Small intestine (tissue), 7 donors: ENCODE results near the gene SLC22A14. TPM values are rescaled to one million over a fixed set of nuclear protein-coding genes. Genes with fewer than 3 reads are reported as not detected.

Experiments
- DNase-seq, 2 donors: peaks; one replicate each; pipeline versions ENCODE4 v3.0.0 to v3.0.0-alpha.2; 2013
- FAIRE-seq: peaks from 2 replicates; lab custom pipeline; 2012; peaks lifted over from hg19 to GRCh38; lab: Jason Lieb, UNC
- H3K27ac ChIP-seq, 3 donors: one replicate each; pipeline ENCODE4 v1.5.1; 2013; ENCODE audit warnings: low read length in 2 of 3, mild to moderate bottlenecking in 2 of 3, control low read depth in 1 of 3, inconsistent platforms in 1 of 3, low read depth in 1 of 3, moderate library complexity in 1 of 3
- H3K27me3 ChIP-seq, 3 donors: one replicate each; pipeline ENCODE4 v1.6.1; 2013; ENCODE audit warnings: low read length in 3 of 3, inconsistent platforms in 1 of 3; ENCODE audit not compliant: control insufficient read depth in 3 of 3, insufficient read depth in 3 of 3
- H3K36me3 ChIP-seq, 3 donors: one replicate each; pipeline ENCODE4 v1.6.1; 2013; ENCODE audit warnings: low read length in 3 of 3, inconsistent platforms in 1 of 3, low read depth in 1 of 3, mild to moderate bottlenecking in 1 of 3, moderate library complexity in 1 of 3; ENCODE audit not compliant: control insufficient read depth in 3 of 3, insufficient read depth in 2 of 3
- H3K4me1 ChIP-seq, 3 donors: one replicate each; pipeline ENCODE4 v1.6.1; 2013; ENCODE audit warnings: low read length in 2 of 3, inconsistent platforms in 1 of 3, low read depth in 1 of 3, mild to moderate bottlenecking in 1 of 3, moderate library complexity in 1 of 3; ENCODE audit not compliant: control insufficient read depth in 3 of 3, insufficient read depth in 2 of 3
- H3K4me3 ChIP-seq, 3 donors: one replicate each; pipeline ENCODE4 v1.5.1; 2013; ENCODE audit warnings: low read length in 3 of 3, control low read depth in 1 of 3, inconsistent platforms in 1 of 3, low read depth in 1 of 3, mild to moderate bottlenecking in 1 of 3, moderate library complexity in 1 of 3
- H3K9me3 ChIP-seq, 2 donors: one replicate each; pipeline ENCODE4 v1.6.1; 2013; ENCODE audit warnings: low read depth in 1 of 2, low read length in 1 of 2; ENCODE audit not compliant: control insufficient read depth in 2 of 2, insufficient read depth in 1 of 2
- WGBS, 3 donors: extraction: QIAGEN DNeasy Blood & Tissue Kit; methylation state at CpG; one replicate each; pipeline ENCODE4 v1.1.7; 2013; 5-methylcytosine and 5-hydroxymethylcytosine counted together
- polyA plus RNA-seq, 4 donors: library from polyadenylated mRNA; stranded (reverse) in 3 of 4; unstranded in 1 of 4; fragments of 200-250 nt in 3 of 4; fragments of 120-200 nt in 1 of 4; gene quantifications; one replicate each; pipeline versions ENCODE4 v1.2.1 to v1.2.3, GENCODE V29; 2013
- donor health status: healthy with polysubstance abuse.
- donor health status: control.
- donor health status: control.
- donor health status: Bipolar disorder and iron deficiency.
- donor health status: healthy.

Gene SLC22A14
- polyA plus RNA-seq, 4 donors: 0.04 to 0.27 (median 0.09) TPM; not detected in 1

DNA sequence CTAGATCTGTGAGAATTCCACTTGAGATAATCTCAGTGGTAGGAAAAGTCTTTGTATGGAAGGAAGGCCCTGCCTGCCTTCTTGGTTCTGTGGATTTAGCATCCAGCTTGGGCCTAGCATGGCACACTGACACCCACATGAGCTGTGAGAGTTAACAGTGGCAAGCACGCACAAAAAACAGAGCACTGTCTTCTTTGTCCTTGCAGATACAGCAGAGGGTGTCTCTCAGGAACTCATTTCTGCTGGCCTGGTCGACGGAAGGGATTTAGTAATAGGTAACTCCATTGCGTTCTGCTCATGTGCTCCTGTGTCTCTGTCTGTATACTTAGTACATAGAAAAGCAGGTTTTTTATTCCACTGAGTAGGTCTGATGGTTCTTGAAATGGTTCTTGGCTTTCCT lies 30.9 kb upstream of the SLC22A14 start:
- 94 to 99% (median 97%) methylated on average over 4 of the region's 4 CpGs for WGBS, 3 donors
- no peak for DNase-seq
- Histone ChIP-seq H3K36me3 (peaks cover 8 to 22% (median 22%) of the 10 kb centered on the region in 3 donors), H3K4me1 (no peaks in the 10 kb centered on the region), H3K27me3 (no peaks in the 10 kb centered on the region), H3K4me3 (no peak overlapping the region), H3K27ac (no peak overlapping the region), H3K9me3 (no peaks in the 10 kb centered on the region)
- no peak for FAIRE-seq

DNA sequence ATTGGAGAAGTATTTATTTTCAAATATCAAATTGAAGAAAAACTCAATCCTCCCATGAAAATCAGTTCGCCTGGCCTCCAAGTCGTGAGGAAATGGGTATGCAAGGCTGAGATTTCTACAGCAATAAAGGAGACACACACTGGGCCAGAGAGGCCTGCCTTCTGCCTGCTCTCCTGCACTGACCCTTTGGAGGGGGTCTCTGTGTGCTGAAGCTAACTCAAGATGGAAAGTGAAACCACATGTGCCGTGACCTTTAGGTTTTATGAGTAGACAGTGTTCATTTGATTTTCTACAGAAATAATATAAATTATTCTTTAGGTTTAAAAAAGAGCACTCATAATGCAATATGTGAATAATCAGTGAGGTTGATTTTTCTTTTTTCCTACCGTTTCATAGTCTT lies 28.4 kb upstream of the SLC22A14 start:
- Histone ChIP-seq H3K27ac (no peak overlapping the region), H3K36me3 (peaks cover 6 to 22% (median 17%) of the 10 kb centered on the region in 3 donors), H3K9me3 (no peaks in the 10 kb centered on the region), H3K4me1 (no peaks in the 10 kb centered on the region), H3K4me3 (no peak overlapping the region), H3K27me3 (no peaks in the 10 kb centered on the region)
- FAIRE-seq (no peak), DNase-seq (no peak)
- WGBS, 3 donors: 84 to 92% (median 91%) methylated on average over 4 of the region's 4 CpGs

DNA sequence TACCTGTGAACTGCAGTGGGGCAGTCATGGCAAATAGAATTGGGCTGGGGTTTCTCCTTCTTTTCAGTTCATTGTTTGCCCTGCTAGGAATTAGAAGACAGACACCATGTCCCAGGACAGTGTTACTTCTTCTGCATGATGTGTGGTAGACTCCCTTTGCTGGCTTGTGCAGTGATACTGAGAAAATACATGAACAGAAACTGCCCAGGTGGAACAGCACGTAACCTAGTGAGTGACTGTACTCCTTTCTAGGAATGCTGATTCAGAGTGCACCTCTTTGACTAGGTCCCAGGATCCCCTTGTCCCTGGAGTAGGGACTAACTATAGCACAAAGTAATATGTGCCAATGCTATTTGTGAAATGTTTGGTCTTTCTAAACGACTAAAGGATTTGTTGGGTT lies 27.2 kb upstream of the SLC22A14 start:
- H3K27ac ChIP-seq: no peak overlapping the region
- DNase-seq: no peak
- no peaks in the 10 kb centered on the region for H3K4me1 ChIP-seq
- H3K36me3 ChIP-seq: peaks cover 6 to 22% (median 17%) of the 10 kb centered on the region in 3 donors
- no peaks in the 10 kb centered on the region for H3K27me3 ChIP-seq
- H3K9me3 ChIP-seq: no peaks in the 10 kb centered on the region
- 85 to 88% (median 87%) methylated on average over 2 of the region's 2 CpGs for WGBS, 3 donors
- no peak overlapping the region for H3K4me3 ChIP-seq
- no peak for FAIRE-seq

DNA sequence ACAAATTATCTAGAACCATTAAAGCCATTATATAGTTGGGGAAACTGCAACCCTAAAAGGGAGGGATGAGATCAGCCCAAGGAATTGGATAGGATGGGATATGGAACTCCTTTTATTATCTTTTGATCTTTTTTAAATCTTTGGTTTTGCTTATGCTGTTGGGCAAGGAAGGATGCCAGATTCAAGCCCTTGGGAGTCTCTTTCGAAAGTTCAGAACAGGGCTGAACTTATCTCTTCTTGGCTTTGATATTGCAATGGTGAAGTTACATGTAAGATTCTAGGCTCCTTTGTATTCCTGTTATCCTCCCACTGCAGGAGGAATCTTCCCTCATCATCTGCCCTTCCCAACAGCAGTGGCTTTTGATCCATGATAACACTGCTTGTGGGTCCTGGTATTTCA lies 26.5 kb upstream of the SLC22A14 start:
- no peaks in the 10 kb centered on the region for H3K4me1 ChIP-seq
- H3K27me3 ChIP-seq: no peaks in the 10 kb centered on the region
- H3K27ac ChIP-seq: no peak overlapping the region
- 91 to 96% (median 96%) methylated on average over 1 of the region's 1 CpG for WGBS, 3 donors
- peaks cover 6 to 21% (median 17%) of the 10 kb centered on the region in 3 donors for H3K36me3 ChIP-seq
- DNase-seq (no peak), FAIRE-seq (no peak)
- no peak overlapping the region for H3K4me3 ChIP-seq
- no peaks in the 10 kb centered on the region for H3K9me3 ChIP-seq

DNA sequence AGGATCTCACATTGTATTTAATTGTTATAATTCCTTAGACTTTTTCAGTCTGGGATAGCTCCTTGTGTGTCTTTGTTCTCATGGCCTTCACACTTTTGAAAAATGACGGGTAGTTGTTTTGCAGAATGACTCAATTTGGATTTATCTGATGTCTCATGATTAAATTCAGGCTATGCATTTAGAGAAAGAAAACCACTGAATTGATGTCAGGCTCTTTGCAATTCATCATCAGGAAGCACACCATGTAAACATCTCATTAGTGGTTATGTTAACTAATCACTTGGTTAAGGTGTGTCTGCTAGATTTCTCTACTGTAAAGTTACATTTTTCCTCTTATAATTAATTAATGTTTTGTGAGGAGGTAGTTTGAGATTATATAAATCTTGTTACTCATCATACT lies 24.5 kb upstream of the SLC22A14 start:
- no peak for DNase-seq
- Histone ChIP-seq H3K36me3 (peaks cover 3 to 17% (median 9%) of the 10 kb centered on the region in 3 donors), H3K9me3 (no peaks in the 10 kb centered on the region), H3K27ac (no peak overlapping the region), H3K4me3 (no peak overlapping the region), H3K4me1 (no peaks in the 10 kb centered on the region), H3K27me3 (no peaks in the 10 kb centered on the region)
- FAIRE-seq: no peak
- 63 to 84% (median 71%) methylated on average over 1 of the region's 1 CpG for WGBS, 3 donors

DNA sequence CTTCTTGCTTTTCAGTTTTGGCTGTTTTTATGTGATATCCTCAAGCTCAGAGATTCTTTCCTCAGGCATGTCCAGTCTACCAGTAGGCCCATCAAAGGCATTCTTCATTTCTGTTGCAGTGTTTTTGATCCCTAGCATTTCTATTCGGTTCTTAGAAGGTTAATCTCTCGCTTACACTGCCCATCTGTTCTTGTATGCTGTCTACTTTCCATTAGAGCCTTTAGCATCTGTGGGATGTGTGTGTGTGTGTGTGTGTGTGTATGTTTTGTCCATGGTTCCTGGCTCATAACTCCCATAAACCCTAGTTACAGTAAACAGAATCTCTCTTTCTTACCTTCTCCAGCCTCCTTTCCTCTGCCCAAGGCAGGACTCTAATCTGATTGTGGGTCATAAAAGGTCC lies 21.6 kb upstream of the SLC22A14 start:
- H3K9me3 ChIP-seq: no peaks in the 10 kb centered on the region
- DNase-seq: peak; percentile 5 to 23
- FAIRE-seq: no peak
- 94 to 98% (median 98%) methylated on average over 2 of the region's 2 CpGs for WGBS, 3 donors
- peaks cover 0 to 2% (median 0%) of the 10 kb centered on the region in 3 donors for H3K36me3 ChIP-seq
- no peaks in the 10 kb centered on the region for H3K27me3 ChIP-seq
- no peaks in the 10 kb centered on the region for H3K4me1 ChIP-seq
- no peak overlapping the region for H3K27ac ChIP-seq
- H3K4me3 ChIP-seq: no peak overlapping the region

DNA sequence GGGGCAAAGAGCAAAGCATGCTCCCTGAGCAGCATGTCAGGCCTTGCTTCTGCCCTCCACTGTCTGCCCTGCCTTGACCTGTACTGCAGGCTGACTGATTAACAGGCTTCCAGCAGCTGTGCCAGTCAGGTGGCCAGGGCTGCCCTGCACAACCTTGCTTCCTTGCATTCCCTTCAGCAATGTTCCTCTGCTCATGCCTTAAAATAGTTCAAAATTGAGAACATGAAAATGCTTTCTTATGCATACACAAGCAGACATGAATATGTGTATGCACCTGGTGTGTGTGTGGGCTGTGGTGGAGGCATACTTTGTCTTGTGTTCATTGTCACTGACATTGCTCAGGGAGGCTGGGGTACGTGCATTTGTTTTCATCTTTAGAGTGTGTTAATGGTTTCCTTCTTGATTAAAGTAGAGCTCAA lies 17.7 kb upstream of the SLC22A14 start:
- no peak overlapping the region for H3K4me3 ChIP-seq
- DNase-seq (peak in 1 of 2 donors; percentile 7), FAIRE-seq (no peak)
- no peaks in the 10 kb centered on the region for H3K4me1 ChIP-seq
- WGBS, 3 donors: 0% methylated on average over 1 of the region's 1 CpG
- peaks cover 0 to 2% (median 0%) of the 10 kb centered on the region in 3 donors for H3K36me3 ChIP-seq
- no peaks in the 10 kb centered on the region for H3K27me3 ChIP-seq
- H3K27ac ChIP-seq: no peak overlapping the region
- no peaks in the 10 kb centered on the region for H3K9me3 ChIP-seq

DNA sequence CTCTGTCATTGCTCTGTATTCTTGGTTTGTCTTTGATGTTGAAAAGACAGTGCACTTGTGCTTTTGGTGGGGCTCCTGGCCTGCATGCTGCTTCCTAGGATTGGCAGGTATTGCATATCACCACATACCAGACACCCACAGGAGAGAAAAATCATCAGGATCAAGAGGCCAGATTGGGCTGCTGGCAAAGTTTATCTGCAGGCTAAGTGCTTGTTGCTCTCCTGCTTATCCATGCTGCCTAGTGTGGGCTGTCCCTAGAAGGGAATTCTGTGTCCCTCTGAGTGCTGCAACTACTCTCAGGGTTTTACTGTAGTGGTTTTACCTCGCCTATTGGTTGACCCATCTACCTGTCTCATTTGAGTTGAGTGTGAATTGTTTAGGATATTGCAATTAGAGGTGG lies 17.3 kb upstream of the SLC22A14 start:
- DNase-seq (no peak), FAIRE-seq (no peak)
- WGBS, 3 donors: 75 to 88% (median 79%) methylated on average over 1 of the region's 1 CpG
- Histone ChIP-seq H3K27me3 (no peaks in the 10 kb centered on the region), H3K9me3 (no peaks in the 10 kb centered on the region), H3K27ac (no peak overlapping the region), H3K4me1 (no peaks in the 10 kb centered on the region), H3K36me3 (peaks cover 0 to 2% (median 0%) of the 10 kb centered on the region in 3 donors), H3K4me3 (no peak overlapping the region)
